HG03571 (cell line): ENCODE results near the gene SLC35A2.
"Not testable (repeated sequence)": the region's sequence is repeated elsewhere in the genome, so short reads cannot be mapped to it uniquely, and the experiment has no call there.

Experiments
- ATAC-seq: cut with Tn5 transposase; IDR thresholded peaks from one replicate; pipeline ENCODE4 v1.9.1; 2021; ENCODE audit not compliant: unreplicated experiment

The SLC35A2 gene

DNA sequence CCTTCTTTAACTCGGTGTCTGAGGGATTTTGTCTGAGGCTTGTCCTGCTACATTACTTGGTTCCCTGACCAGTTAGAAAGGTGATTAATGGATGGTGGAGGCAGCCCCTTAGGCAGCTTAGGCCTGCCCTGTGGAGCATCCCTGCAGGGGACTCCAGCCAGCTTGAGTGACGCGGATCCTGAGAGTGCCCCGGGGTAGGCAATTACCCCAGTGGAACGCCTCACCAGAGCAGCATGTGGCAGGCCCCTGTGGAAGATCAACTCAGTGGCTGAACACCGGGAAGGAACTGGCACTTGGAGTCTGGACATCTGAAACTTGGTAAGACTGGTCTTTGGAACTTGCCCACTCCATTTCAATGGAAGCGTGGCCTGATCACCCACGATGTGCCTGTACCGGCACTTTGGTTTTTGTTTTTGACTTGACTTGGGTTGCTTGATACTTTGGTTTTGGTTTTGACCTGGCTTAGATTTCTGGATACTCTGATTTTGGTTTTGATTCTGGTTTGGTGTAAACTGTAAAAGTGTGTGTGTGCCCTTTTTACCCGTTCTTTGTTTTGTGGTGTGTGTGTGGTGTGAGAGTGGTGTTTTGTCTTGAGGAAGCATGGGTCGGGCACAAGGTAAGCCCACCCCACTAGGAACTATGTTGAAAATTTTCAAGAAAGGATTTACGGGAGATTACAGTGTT is 57.2 kb downstream of the SLC35A2 start:
- not testable (repeated sequence) for ATAC-seq

DNA sequence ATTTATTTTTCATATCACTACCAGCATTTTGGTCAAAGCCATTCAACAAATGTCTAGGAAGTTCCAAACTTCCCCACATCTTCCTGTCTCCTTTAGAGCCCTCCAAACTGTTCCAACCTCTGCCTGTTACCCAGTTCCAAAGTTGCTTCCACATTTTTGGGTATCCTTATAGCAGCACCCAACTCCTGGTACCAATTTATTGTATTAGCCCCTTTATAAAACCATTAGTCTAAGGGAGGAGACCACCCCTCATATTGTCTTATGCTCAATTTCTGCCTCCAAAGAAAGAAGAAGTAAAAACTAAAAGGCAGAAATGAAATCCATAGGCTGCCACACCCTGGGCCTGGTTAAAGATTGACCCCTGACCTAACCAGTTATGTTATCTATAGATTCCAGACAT is 58.0 kb downstream of the SLC35A2 start:
- not testable (repeated sequence) for ATAC-seq
